ENCODE data around the gene CCR2.
"Not testable (repeated sequence)": the region's sequence is repeated elsewhere in the genome, so short reads cannot be mapped to it uniquely, and the experiment has no call there.

CCR2 gene

GRCh38 chr3:46398186-46398955 is 44.5 kb downstream of the CCR2 start:
- no peak overlapping the region for H3K4me3 ChIP-seq (ENCODE audit: low read length)
- TF ChIP-seq ZNF274 (IDR thresholded peaks at IDR 0.05; ENCODE audit: low read depth, low read length), result no peak

GRCh38 chr3:46399098-46399497 is 45.2 kb downstream of the CCR2 start:
- H3K4me3 ChIP-seq (ENCODE audit: low read length), result no peak overlapping the region
- TF ChIP-seq ZNF274 (IDR thresholded peaks at IDR 0.05; ENCODE audit: low read depth, low read length), result no peak

GRCh38 chr3:46399557-46399956 is 45.6 kb downstream of the CCR2 start:
- TF ChIP-seq ZNF274 (IDR thresholded peaks at IDR 0.05; ENCODE audit: low read depth, low read length), result no peak
- no peak overlapping the region for H3K4me3 ChIP-seq (ENCODE audit: low read length)

GRCh38 chr3:46400000-46400734 is 46.3 kb downstream of the CCR2 start:
- TF ChIP-seq ZNF274 (IDR thresholded peaks at IDR 0.05; ENCODE audit: low read depth, low read length), result no peak
- H3K4me3 ChIP-seq (ENCODE audit: low read length), result no peak overlapping the region

GRCh38 chr3:46400846-46401245 is 46.9 kb downstream of the CCR2 start:
- H3K4me3 ChIP-seq (ENCODE audit: low read length), result no peak overlapping the region
- no peak for TF ChIP-seq ZNF274 (IDR thresholded peaks at IDR 0.05; ENCODE audit: low read depth, low read length)

GRCh38 chr3:46401579-46401978 is 47.7 kb downstream of the CCR2 start:
- no peak overlapping the region for H3K4me3 ChIP-seq (ENCODE audit: low read length)
- TF ChIP-seq ZNF274 (IDR thresholded peaks at IDR 0.05; ENCODE audit: low read depth, low read length), result no peak

- not testable (repeated sequence) for H3K4me3 ChIP-seq (ENCODE audit: low read length)
Measured at GRCh38 chr3:46402902-46403301, 49.0 kb downstream of the CCR2 start.

- TF ChIP-seq ZNF274 (IDR thresholded peaks at IDR 0.05; ENCODE audit: low read depth, low read length), result no peak
- H3K4me3 ChIP-seq (ENCODE audit: low read length), result no peak overlapping the region
Measured at GRCh38 chr3:46405301-46406019, 51.5 kb downstream of the CCR2 start.

- H3K4me3 ChIP-seq (ENCODE audit: low read length), result no peak overlapping the region
- no peak for TF ChIP-seq ZNF274 (IDR thresholded peaks at IDR 0.05; ENCODE audit: low read depth, low read length)
Measured at GRCh38 chr3:46406443-46406787, 52.5 kb downstream of the CCR2 start.

- H3K4me3 ChIP-seq (ENCODE audit: low read length), result peak within 1 kb of the TSS; percentile 41; the same call in 1 of the 2 replicates
- TF ChIP-seq ZNF274 (IDR thresholded peaks at IDR 0.05; ENCODE audit: low read depth, low read length), result no peak
Measured at GRCh38 chr3:46406788-46407611, 53.1 kb downstream of the CCR2 start, which contains the start of the genes CCR5AS and CCRL2. TSS of gene CCR5AS (minus strand) at chr3:46407066. TSS of gene CCRL2 (plus strand) at chr3:46407259. CDS start at chr3:46408080, 821 bp downstream.

- TF ChIP-seq ZNF274 (IDR thresholded peaks at IDR 0.05; ENCODE audit: low read depth, low read length), result no peak
- no peak overlapping the region; the same call in 1 of the 2 replicates for H3K4me3 ChIP-seq (ENCODE audit: low read length)
Measured at GRCh38 chr3:46407970-46408369, 54.1 kb downstream of the CCR2 start.

- TF ChIP-seq ZNF274 (IDR thresholded peaks at IDR 0.05; ENCODE audit: low read depth, low read length), result no peak
- H3K4me3 ChIP-seq (ENCODE audit: low read length), result no peak overlapping the region
Measured at GRCh38 chr3:46408853-46409252, 54.9 kb downstream of the CCR2 start.

GRCh38 chr3:46409739-46410489 is 56.0 kb downstream of the CCR2 start:
- no peak overlapping the region for H3K4me3 ChIP-seq (ENCODE audit: low read length)
- TF ChIP-seq ZNF274 (IDR thresholded peaks at IDR 0.05; ENCODE audit: low read depth, low read length), result no peak

Data from GM08714 (cell line).